HUES64 (cell line): ENCODE results near the gene RUSC1.
A peak's percentile ranks its signal among the peaks of the same experiment; 100 is the strongest.
"Not testable (repeated sequence)": the region's sequence is repeated elsewhere in the genome, so short reads cannot be mapped to it uniquely, and the experiment has no call there.

Experiments
- H3K27ac ChIP-seq: 2 replicates; pipeline ENCODE4 v1.7.0; 2013; ENCODE audit warnings: low read depth, low read length, inconsistent platforms
- H3K27me3 ChIP-seq: 2 replicates; pipeline ENCODE4 v1.6.1; 2013; ENCODE audit warnings: mild to moderate bottlenecking, low read length; ENCODE audit not compliant: insufficient read depth
- H3K36me3 ChIP-seq: 2 replicates; pipeline ENCODE4 v1.6.1; 2013; ENCODE audit warnings: mild to moderate bottlenecking, low read length; ENCODE audit not compliant: insufficient read depth
- H3K4me1 ChIP-seq: 2 replicates; pipeline ENCODE4 v1.6.1; 2013; ENCODE audit warnings: mild to moderate bottlenecking, low read length, moderate library complexity; ENCODE audit not compliant: insufficient read depth
- H3K4me3 ChIP-seq: 2 replicates; pipeline ENCODE4 v1.5.1; 2013; ENCODE audit warnings: mild to moderate bottlenecking, low read length, moderate library complexity
- H3K9ac ChIP-seq: 2 replicates; pipeline ENCODE4 v1.6.1; 2013; ENCODE audit warnings: mild to moderate bottlenecking, low read depth, low read length
- H3K9me3 ChIP-seq: 2 replicates; pipeline ENCODE4 v1.6.1; 2013; ENCODE audit warnings: low read depth, low read length; ENCODE audit not compliant: insufficient read depth
- WGBS: fragments of 150-250, 120-280 bp; methylation state at CpG from one replicate; pipeline ENCODE4 v1.1.7; 2013; ENCODE audit warnings: missing lambda C conversion rate; 5-methylcytosine and 5-hydroxymethylcytosine counted together

The RUSC1 gene

GRCh38 chr1:155284476-155284875, 36.2 kb upstream of the RUSC1 start:
- Histone ChIP-seq H3K4me3 (no peak overlapping the region), H3K9me3 (no peaks in the 10 kb centered on the region), H3K27ac (no peak overlapping the region), H3K9ac (no peak overlapping the region), H3K27me3 (no peaks in the 10 kb centered on the region), H3K36me3 (no peaks in the 10 kb centered on the region), H3K4me1 (peaks cover 2% of the 10 kb centered on the region; the same call in 1 of the 2 replicates)
- WGBS, result 93% methylated on average over 12 of the region's 12 CpGs

DNA sequence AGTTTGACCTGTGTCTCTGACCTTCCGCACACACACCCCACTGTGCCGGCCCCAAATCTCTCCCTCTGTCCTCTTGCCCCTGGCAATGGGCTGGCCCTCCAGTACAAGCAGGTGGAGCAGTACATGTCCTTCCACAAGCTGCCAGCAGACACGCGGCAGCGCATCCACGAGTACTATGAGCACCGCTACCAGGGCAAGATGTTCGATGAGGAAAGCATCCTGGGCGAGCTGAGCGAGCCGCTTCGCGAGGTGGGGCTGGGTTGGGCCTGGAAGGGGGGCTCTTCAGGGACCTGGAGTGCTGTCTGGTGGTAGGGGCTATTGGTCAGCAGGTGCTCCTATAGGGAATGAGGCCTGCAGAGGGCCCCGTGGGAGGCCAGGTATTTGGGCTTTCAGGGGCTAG, 35.6 kb upstream of the RUSC1 start:
- Histone ChIP-seq H3K36me3 (no peaks in the 10 kb centered on the region), H3K27me3 (no peaks in the 10 kb centered on the region), H3K4me1 (no peaks in the 10 kb centered on the region), H3K9me3 (no peaks in the 10 kb centered on the region), H3K4me3 (no peak overlapping the region), H3K27ac (no peak overlapping the region), H3K9ac (no peak overlapping the region)
- WGBS, result 93% methylated on average over 14 of the region's 14 CpGs

DNA sequence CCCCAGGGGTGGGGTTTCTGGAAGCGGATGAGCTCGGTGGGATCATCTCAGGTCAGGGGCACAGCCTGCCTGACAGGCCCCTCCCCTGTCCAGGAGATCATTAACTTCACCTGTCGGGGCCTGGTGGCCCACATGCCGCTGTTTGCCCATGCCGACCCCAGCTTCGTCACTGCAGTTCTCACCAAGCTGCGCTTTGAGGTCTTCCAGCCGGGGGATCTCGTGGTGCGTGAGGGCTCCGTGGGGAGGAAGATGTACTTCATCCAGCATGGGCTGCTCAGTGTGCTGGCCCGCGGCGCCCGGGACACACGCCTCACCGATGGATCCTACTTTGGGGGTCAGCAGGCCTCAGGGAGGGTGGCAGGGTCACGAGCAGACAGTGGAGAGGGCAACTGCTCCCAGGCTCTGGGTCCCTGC, 35.1 kb upstream of the RUSC1 start:
- H3K9ac ChIP-seq, result no peak overlapping the region
- no peak overlapping the region for H3K27ac ChIP-seq
- H3K9me3 ChIP-seq, result no peaks in the 10 kb centered on the region
- WGBS, result 95% methylated on average over 18 of the region's 18 CpGs
- no peaks in the 10 kb centered on the region for H3K27me3 ChIP-seq
- no peaks in the 10 kb centered on the region for H3K4me1 ChIP-seq
- no peak overlapping the region for H3K4me3 ChIP-seq
- no peaks in the 10 kb centered on the region for H3K36me3 ChIP-seq

DNA sequence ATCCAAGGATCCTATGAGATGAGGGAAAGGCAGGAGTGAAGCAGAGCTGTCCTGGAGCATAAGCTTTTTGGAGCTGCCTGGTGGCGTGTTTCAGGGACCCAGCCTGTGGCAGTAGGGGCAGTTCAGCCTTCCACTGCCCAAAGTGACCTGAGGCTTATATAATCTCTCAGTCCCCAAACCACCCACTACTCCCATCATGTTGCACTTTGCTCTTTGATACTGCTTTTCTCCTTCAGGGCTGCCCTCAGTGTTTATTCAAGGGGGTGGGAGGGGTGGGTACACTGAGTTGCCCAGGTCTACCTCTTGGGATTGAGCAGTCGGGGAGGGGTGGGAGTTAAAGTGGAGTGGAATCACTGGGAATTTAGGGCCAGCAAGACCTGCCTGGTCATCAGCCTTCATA, 34.1 kb upstream of the RUSC1 start:
- H3K27ac ChIP-seq, result no peak overlapping the region
- H3K36me3 ChIP-seq, result no peaks in the 10 kb centered on the region
- no peak overlapping the region for H3K4me3 ChIP-seq
- 91% methylated on average over 2 of the region's 2 CpGs for WGBS
- no peaks in the 10 kb centered on the region for H3K9me3 ChIP-seq
- H3K9ac ChIP-seq, result no peak overlapping the region
- H3K4me1 ChIP-seq, result no peaks in the 10 kb centered on the region
- no peaks in the 10 kb centered on the region for H3K27me3 ChIP-seq

DNA sequence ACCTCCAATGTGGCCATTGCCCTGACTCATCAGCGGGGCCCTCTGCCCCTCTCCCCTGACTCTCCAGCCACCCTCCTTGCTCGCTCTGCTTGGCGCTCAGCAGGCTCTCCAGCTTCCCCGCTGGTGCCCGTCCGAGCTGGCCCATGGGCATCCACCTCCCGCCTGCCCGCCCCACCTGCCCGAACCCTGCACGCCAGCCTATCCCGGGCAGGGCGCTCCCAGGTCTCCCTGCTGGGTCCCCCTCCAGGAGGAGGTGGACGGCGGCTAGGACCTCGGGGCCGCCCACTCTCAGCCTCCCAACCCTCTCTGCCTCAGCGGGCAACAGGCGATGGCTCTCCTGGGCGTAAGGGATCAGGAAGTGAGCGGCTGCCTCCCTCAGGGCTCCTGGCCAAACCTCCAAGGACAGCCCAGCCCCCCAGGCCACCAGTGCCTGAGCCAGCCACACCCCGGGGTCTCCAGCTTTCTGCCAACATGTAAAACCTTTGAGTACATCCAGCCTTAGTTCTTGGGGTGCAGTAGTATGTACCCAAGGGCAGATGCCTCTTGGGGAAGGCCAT, 32.6 kb upstream of the RUSC1 start:
- peaks cover 4% of the 10 kb centered on the region; the same call in 1 of the 2 replicates for H3K27me3 ChIP-seq
- no peak overlapping the region for H3K9ac ChIP-seq
- H3K36me3 ChIP-seq, result no peaks in the 10 kb centered on the region
- 93% methylated on average over 21 of the region's 21 CpGs for WGBS
- no peaks in the 10 kb centered on the region for H3K4me1 ChIP-seq
- H3K9me3 ChIP-seq, result no peaks in the 10 kb centered on the region
- no peak overlapping the region for H3K27ac ChIP-seq
- H3K4me3 ChIP-seq, result no peak overlapping the region

DNA sequence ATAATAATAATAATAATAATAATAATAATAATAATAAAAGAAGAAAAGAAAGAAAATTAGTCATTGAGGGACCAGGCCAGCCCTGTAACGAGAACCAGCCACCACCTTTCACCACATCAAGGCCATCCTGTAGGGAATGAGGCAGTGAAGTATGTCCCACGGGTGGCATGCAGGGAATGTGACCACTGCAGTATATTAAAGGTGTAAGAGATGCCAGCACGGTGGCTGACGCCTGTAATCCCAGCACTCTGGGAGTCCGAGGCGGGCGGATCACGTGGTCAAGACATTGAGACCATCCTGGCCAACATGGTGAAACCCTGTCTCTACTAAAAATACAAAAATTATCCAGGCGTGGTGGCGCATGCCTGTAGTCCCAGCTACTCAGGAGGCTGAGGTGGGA, 29.7 kb upstream of the RUSC1 start:
- H3K9me3 ChIP-seq, H3K36me3 ChIP-seq, H3K9ac ChIP-seq, H3K4me3 ChIP-seq, H3K4me1 ChIP-seq, H3K27ac ChIP-seq: not testable (repeated sequence)
- 92% methylated on average over 9 of the region's 10 CpGs for WGBS
- H3K27me3 ChIP-seq, result peaks cover 34% of the 10 kb centered on the region

- Histone ChIP-seq H3K27ac (no peak overlapping the region), H3K9ac (no peak overlapping the region), H3K4me3 (no peak overlapping the region), H3K4me1 (no peaks in the 10 kb centered on the region), H3K27me3 (peaks cover 39% of the 10 kb centered on the region), H3K36me3 (no peaks in the 10 kb centered on the region), H3K9me3 (no peaks in the 10 kb centered on the region)
- WGBS, result 90% methylated on average over 17 of the region's 17 CpGs
These were observed 27.5 kb upstream of the RUSC1 start for GRCh38 chr1:155293086-155293749.

GRCh38 chr1:155294520-155295182, 26.0 kb upstream of the RUSC1 start:
- WGBS, result 40% methylated on average over 46 of the region's 46 CpGs
- Histone ChIP-seq H3K36me3 (no peaks in the 10 kb centered on the region), H3K9ac (no peak overlapping the region), H3K27me3 (peaks cover 39% of the 10 kb centered on the region), H3K4me3 (peak overlapping the region; percentile 72), H3K27ac (no peak overlapping the region), H3K9me3 (no peaks in the 10 kb centered on the region), H3K4me1 (no peaks in the 10 kb centered on the region)

GRCh38 chr1:155295183-155295941, 25.3 kb upstream of the RUSC1 start:
- 5% methylated on average over 47 of the region's 47 CpGs for WGBS
- Histone ChIP-seq H3K9ac (peak overlapping the region; percentile 33; the same call in 1 of the 2 replicates), H3K36me3 (no peaks in the 10 kb centered on the region), H3K9me3 (no peaks in the 10 kb centered on the region), H3K4me3 (peak overlapping the region; percentile 72), H3K27ac (no peak overlapping the region), H3K4me1 (no peaks in the 10 kb centered on the region), H3K27me3 (peaks cover 39% of the 10 kb centered on the region)

DNA sequence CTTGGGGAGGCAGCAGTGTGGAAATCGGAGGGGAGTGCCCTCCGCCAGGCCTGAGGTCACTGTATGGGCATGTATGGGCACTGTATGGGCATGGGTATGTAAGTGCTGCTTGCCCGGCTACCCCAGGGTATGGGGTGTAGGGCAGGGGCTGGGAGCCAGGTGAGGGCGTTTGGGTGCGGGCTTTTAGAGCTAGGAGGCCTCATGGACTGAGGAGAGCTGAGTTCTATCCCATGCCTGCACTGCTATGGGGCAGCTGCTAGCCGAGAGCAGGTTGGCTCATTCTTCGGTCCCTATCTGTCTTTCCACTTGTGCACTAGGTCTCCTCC, 24.8 kb upstream of the RUSC1 start:
- no peak overlapping the region for H3K9ac ChIP-seq
- no peaks in the 10 kb centered on the region for H3K9me3 ChIP-seq
- H3K36me3 ChIP-seq, result no peaks in the 10 kb centered on the region
- peaks cover 39% of the 10 kb centered on the region for H3K27me3 ChIP-seq
- H3K4me1 ChIP-seq, result no peaks in the 10 kb centered on the region
- no peak overlapping the region for H3K27ac ChIP-seq
- 73% methylated on average over 7 of the region's 7 CpGs for WGBS
- peak overlapping the region; percentile 72 for H3K4me3 ChIP-seq

DNA sequence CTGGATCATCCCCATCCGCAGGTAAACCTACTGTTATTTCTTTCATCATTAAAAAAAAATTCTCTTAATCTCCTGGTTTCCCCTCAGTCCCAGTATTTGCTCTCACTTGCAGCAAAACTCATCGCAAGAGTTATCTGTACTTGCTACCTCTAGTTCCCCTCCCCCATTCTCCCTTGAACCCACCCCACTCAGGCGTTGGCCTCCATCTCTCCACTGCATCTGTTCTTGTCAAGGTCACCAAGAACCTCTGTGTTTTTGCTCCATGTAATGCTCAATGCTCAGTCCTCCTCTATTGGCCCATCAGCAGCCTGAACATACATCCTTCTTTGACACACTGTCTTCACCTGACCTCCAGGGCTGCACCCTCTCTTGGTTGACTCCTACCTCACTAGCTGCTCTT, 24.0 kb upstream of the RUSC1 start:
- no peaks in the 10 kb centered on the region for H3K36me3 ChIP-seq
- H3K27me3 ChIP-seq, result peaks cover 39% of the 10 kb centered on the region
- H3K27ac ChIP-seq, result no peak overlapping the region
- no peaks in the 10 kb centered on the region for H3K9me3 ChIP-seq
- H3K9ac ChIP-seq, result no peak overlapping the region
- H3K4me3 ChIP-seq, result no peak overlapping the region
- H3K4me1 ChIP-seq, result no peaks in the 10 kb centered on the region
- 91% methylated on average over 3 of the region's 3 CpGs for WGBS
